NT2/D1 (cell line): ENCODE measurements around the gene PAPPA2.

Experiments
- DNase-seq: peaks from one replicate; pipeline ENCODE4 v3.0.0-alpha.2; 2011; ENCODE audit warnings: low read depth, low spot score
- H3K27me3 ChIP-seq: 2 replicates; pipeline ENCODE4 v1.6.0; 2011; ENCODE audit warnings: mild to moderate bottlenecking; ENCODE audit not compliant: insufficient read length, insufficient read depth
- H3K36me3 ChIP-seq: 2 replicates; pipeline ENCODE4 v1.6.1; 2011; ENCODE audit warnings: mild to moderate bottlenecking, low read length, mixed read lengths; ENCODE audit not compliant: insufficient read depth, insufficient read length
- H3K4me1 ChIP-seq: 2 replicates; pipeline ENCODE4 v1.5.1; 2011; ENCODE audit not compliant: insufficient read depth, insufficient read length
- H3K4me3 ChIP-seq: 2 replicates; pipeline ENCODE4 v1.5.1; 2011; ENCODE audit warnings: low read depth; ENCODE audit not compliant: insufficient read length
- H3K9ac ChIP-seq: 2 replicates; pipeline ENCODE4 v1.6.0; 2011; ENCODE audit warnings: low read depth; ENCODE audit not compliant: insufficient read length
- H3K9me3 ChIP-seq: 2 replicates; pipeline ENCODE4 v1.5.1; 2011; ENCODE audit warnings: mild to moderate bottlenecking, low read length; ENCODE audit not compliant: insufficient read depth
- SUZ12 ChIP-seq: IDR thresholded peaks from 2 replicates; pipeline ENCODE4 v1.6.1; 2011; ENCODE audit not compliant: insufficient read length, insufficient read depth; ENCODE audit errors: extremely low read depth
- YY1 ChIP-seq: IDR thresholded peaks from 2 replicates; pipeline ENCODE4 v1.6.1; 2011; ENCODE audit not compliant: insufficient read length, insufficient read depth
- ZNF274 ChIP-seq: IDR thresholded peaks from 2 replicates; pipeline ENCODE4 v1.6.1; 2011; ENCODE audit warnings: mild to moderate bottlenecking, low read depth, low read length

The PAPPA2 gene

DNA sequence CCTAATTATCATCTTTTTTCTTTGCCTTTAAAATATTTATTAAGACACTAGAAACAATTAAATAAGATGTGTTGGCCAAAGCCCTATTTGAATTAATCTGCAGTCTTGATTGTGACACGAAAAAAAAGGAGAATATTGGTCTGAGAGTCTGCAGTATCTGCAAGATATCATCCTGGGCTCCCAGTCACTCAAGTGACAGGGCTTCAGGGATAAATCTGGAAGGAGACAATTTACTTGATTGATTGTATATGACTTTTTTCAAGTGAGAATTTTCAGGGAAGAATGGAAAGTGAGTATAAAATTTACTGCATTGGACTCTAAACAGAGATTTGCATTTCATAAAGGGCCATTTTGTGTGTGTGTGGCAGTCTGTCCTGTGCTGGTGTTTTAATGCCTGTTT lies 233.7 kb downstream of the PAPPA2 start:
- H3K9me3 ChIP-seq = no peaks in the 10 kb centered on the region
- H3K4me1 ChIP-seq = no peaks in the 10 kb centered on the region
- no peak overlapping the region for H3K4me3 ChIP-seq
- no peaks in the 10 kb centered on the region for H3K36me3 ChIP-seq
- no peak for DNase-seq
- TF ChIP-seq ZNF274 (no peak), YY1 (no peak), SUZ12 (no peak)
- H3K9ac ChIP-seq = no peak overlapping the region
- H3K27me3 ChIP-seq = no peaks in the 10 kb centered on the region

DNA sequence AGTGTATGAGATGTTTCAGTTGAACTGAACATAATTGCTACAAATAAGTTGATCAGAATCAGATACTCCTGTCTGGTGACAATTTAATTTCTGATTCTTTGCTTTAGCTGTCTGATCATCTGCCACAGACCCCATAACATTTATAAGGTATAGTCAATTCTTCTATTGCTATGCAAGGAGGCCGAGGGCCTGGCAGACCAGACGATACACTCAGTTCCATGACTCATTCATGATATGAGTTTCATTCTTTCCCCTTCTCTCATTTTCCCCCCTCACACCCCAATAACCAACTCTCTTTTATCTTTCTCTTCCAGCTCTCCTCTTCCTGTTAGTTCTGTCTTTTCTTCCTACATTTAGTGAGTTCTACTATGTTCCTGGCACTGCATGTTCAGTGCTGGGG lies 236.8 kb downstream of the PAPPA2 start:
- no peaks in the 10 kb centered on the region for H3K4me1 ChIP-seq
- no peak for TF ChIP-seq SUZ12
- no peak for TF ChIP-seq ZNF274
- no peak for TF ChIP-seq YY1
- no peaks in the 10 kb centered on the region for H3K36me3 ChIP-seq
- H3K4me3 ChIP-seq = no peak overlapping the region
- no peaks in the 10 kb centered on the region for H3K27me3 ChIP-seq
- no peak overlapping the region for H3K9ac ChIP-seq
- H3K9me3 ChIP-seq = no peaks in the 10 kb centered on the region
- no peak for DNase-seq

DNA sequence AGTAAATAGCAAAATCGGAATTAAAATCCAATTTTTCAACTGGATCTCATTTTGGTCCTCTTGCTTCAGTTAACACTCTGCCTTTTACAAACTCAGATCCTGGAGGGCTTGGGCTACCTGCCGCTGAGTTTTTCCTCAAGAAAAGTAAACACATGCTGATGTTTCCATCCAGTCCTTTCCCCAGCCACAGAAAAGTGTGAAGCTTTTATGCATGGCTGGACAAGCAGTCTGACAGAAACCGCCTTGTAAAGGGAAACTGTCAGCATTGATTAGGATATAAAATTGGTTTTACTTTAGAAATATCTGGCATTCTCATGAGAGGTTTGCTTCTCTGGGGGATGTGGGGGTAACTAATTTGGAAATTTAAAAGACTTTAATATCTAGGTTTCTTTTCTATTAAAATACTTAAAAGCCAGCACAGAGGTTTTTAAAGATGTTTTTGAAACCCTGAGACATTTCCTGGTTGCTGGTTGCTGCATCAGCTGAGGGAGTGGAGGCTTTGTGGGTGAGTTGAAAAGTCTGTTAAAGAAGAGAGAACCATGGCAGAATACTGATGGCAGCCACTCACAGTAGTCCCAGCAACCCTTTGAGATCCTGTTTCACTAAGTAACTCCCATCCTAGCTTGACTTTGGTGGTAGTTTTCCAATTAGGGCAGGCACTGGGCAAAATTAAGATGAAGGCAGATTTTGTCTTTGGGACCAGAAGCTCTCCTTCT lies 238.3 kb downstream of the PAPPA2 start:
- Histone ChIP-seq H3K9ac (no peak overlapping the region), H3K4me3 (no peak overlapping the region), H3K36me3 (no peaks in the 10 kb centered on the region), H3K9me3 (no peaks in the 10 kb centered on the region), H3K4me1 (no peaks in the 10 kb centered on the region), H3K27me3 (no peaks in the 10 kb centered on the region)
- no peak for TF ChIP-seq ZNF274
- TF ChIP-seq SUZ12 = no peak
- no peak for TF ChIP-seq YY1
- no peak for DNase-seq

DNA sequence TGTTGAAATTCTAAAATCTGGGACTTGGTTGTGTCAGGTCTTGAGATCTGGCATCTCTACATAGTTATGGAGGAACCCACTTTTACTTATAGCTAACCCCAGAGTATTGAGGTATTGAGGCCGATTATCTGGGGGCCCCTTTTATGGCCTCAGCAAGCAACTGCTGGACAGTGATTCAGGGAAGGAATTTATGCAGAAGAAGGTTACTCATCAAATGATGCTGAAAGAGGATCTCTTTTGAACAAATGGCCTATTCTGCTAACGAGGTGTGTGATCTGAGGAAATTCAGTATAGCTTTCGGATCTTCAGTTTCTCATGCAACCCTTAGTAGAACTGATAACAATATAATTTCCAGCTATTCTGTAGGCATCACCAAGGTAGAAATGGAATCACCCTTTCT lies 239.9 kb downstream of the PAPPA2 start:
- H3K9me3 ChIP-seq = no peaks in the 10 kb centered on the region
- no peak overlapping the region for H3K4me3 ChIP-seq
- no peaks in the 10 kb centered on the region for H3K27me3 ChIP-seq
- TF ChIP-seq ZNF274 (no peak), YY1 (no peak), SUZ12 (no peak)
- no peak for DNase-seq
- H3K36me3 ChIP-seq = no peaks in the 10 kb centered on the region
- no peaks in the 10 kb centered on the region for H3K4me1 ChIP-seq
- H3K9ac ChIP-seq = no peak overlapping the region

DNA sequence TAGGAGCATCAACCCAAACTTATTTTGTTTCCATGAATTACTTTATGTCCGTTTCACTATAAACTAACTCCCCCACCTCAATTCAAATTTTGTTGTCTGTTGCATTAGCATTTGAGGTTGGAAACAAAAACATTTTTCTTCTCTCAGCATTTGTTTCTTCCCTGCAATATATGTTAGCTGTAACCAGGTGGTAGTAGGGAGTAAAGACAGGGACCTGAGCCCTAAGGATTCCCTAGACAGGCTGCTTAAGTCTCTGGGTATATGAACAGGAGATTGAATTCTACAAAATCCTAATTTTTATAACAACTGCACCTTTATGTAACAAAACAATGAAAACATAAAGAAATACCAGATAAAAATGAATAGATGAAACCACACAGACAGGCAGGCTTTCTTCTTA lies 242.6 kb downstream of the PAPPA2 start:
- Histone ChIP-seq H3K36me3 (no peaks in the 10 kb centered on the region), H3K9me3 (no peaks in the 10 kb centered on the region), H3K4me3 (no peak overlapping the region), H3K27me3 (no peaks in the 10 kb centered on the region), H3K9ac (no peak overlapping the region), H3K4me1 (no peaks in the 10 kb centered on the region)
- TF ChIP-seq SUZ12 (no peak), YY1 (no peak), ZNF274 (no peak)
- no peak for DNase-seq

DNA sequence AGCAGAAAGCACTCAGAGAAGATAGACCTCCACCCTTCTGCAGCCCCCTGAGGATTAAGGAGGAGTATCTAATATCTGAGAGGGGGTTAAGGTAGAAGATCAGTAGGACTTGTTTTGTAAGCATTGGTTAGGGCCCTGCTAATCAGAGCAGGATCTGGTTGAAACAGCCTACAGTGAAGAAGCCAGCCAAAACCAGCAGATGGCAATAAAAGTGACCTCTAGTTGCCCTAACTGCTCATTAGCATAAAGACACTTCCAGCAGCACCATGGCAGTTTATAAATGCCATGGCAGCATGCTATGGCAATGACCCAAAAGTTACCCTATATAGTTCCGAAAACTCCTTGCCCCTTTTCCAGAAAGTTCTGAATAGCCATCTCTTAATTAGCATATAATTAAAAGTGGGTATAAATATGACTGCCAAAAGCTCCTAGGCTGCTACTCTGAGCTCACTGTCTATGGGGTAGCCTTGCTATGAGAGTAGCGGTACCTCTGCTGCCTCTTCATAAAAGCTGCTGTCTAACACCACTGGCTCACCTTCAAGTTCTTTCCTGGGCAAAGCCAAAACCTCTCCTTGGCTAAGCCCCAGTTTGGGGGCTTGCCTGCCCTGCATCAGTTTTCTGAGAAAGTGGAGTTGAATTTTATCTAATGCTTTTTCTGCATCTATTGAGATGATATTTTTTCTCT lies 254.2 kb downstream of the PAPPA2 start:
- Histone ChIP-seq H3K36me3 (no peaks in the 10 kb centered on the region), H3K27me3 (no peaks in the 10 kb centered on the region), H3K4me1 (no peaks in the 10 kb centered on the region), H3K4me3 (no peak overlapping the region), H3K9me3 (no peaks in the 10 kb centered on the region), H3K9ac (no peak overlapping the region)
- TF ChIP-seq SUZ12 = no peak
- no peak for TF ChIP-seq YY1
- TF ChIP-seq ZNF274 = no peak
- DNase-seq = no peak

DNA sequence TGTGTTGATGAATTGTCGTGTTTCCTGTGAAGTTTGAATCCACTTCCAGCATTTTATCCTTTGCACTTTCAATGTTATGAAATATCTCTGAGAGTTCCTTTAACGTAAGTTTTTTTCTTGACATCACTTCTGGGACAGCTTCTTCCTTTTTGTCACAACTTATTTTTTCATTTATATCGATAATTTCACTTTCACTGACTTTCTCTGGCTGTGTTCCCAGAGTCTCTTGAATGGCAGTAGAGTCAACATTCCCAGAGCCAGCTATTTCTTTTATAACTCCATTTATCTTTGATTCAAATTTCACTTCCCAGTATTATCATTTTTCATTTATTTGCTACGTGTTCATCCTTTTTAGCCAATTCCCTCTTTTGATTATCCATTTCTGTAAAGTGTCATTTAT lies 256.5 kb downstream of the PAPPA2 start:
- no peak for DNase-seq
- no peak for TF ChIP-seq ZNF274
- no peak for TF ChIP-seq YY1
- TF ChIP-seq SUZ12 = no peak
- no peaks in the 10 kb centered on the region for H3K36me3 ChIP-seq
- no peaks in the 10 kb centered on the region for H3K4me1 ChIP-seq
- H3K4me3 ChIP-seq = no peak overlapping the region
- H3K27me3 ChIP-seq = no peaks in the 10 kb centered on the region
- H3K9ac ChIP-seq = no peak overlapping the region
- no peaks in the 10 kb centered on the region for H3K9me3 ChIP-seq
